ENCODE measurements around the gene C3orf22. TPM values are rescaled to one million over a fixed set of nuclear protein-coding genes. Genes with fewer than 3 reads are reported as not detected.

The C3orf22 gene
- total RNA-seq, 2 experiments from 2014 or later: not detected

DNA sequence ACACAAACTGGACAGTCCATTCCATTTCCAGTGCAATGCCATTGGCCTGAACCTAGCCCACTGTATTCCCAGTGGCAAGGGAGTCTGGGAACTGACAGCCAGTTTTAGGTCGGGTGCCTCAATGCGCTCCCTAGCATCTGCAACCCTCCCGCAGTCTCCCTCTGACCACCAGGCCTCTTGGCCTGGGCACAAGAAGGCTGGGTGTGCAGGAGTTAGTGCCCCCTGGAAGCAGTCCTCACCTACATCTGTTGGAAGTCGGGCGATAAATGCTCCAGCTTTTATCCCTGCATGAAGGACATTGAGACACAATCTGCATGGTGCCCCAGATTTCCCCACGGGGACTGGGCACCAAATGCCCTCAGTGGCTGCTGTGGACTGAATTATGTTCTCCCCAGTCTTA is 12.7 kb downstream of the C3orf22 start:
- no peaks in the 10 kb centered on the region for H3K9me3 Mint-ChIP-seq

DNA sequence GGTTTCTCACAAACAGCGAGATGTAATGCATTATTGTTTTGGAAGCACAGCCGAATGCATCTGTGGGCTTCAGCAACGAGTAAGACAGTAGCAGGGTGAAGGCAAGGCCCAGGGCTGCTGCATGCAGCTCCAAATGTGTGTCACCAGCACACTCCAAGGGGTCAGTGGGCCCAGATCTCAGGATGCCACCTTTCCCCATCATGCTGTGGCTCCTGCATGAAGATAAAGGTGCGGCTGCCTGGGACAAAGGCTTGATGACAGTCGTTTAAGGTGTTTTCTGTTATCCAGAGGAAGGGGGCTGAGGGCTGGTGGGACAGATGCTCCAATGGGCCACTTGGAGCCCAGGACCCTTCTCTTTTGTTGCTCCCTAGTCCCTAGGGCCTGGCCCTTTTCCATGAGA is 13.2 kb downstream of the C3orf22 start:
- Mint-ChIP-seq H3K36me3 (ENCODE audit: low read depth) (no peaks in the 10 kb centered on the region), H3K4me3 (no peak overlapping the region), H3K4me1 (ENCODE audit: low read depth) (no peaks in the 10 kb centered on the region), H3K27me3 (no peaks in the 10 kb centered on the region), H3K9me3 (no peaks in the 10 kb centered on the region), H3K27ac (no peak overlapping the region)
- DNase-seq (no peak), ATAC-seq (ENCODE audit: poor library complexity) (no peak)
- no peak overlapping the region for H3K27ac ChIP-seq (ENCODE audit: low read depth in 1 of 2, low read length in 2 of 2)
- peaks cover 0 to 8% of the 10 kb centered on the region in 2 experiments for H3K9me3 ChIP-seq (ENCODE audit: control insufficient read depth in 1 of 2, insufficient read depth in 1 of 2, low read length in 2 of 2)
- no peak overlapping the region for H3K4me3 ChIP-seq (ENCODE audit: low read length)
- POLR2A ChIA-PET: no interaction called here
- H3K27me3 ChIP-seq (ENCODE audit: control insufficient read depth in 1 of 2, insufficient read depth in 2 of 2, low read length in 2 of 2): no peaks in the 10 kb centered on the region
- TF ChIP-seq, protein P1, sequence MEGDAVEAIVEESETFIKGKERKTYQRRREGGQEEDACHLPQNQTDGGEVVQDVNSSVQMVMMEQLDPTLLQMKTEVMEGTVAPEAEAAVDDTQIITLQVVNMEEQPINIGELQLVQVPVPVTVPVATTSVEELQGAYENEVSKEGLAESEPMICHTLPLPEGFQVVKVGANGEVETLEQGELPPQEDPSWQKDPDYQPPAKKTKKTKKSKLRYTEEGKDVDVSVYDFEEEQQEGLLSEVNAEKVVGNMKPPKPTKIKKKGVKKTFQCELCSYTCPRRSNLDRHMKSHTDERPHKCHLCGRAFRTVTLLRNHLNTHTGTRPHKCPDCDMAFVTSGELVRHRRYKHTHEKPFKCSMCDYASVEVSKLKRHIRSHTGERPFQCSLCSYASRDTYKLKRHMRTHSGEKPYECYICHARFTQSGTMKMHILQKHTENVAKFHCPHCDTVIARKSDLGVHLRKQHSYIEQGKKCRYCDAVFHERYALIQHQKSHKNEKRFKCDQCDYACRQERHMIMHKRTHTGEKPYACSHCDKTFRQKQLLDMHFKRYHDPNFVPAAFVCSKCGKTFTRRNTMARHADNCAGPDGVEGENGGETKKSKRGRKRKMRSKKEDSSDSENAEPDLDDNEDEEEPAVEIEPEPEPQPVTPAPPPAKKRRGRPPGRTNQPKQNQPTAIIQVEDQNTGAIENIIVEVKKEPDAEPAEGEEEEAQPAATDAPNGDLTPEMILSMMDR (IDR thresholded peaks at IDR 0.05): no peak
- CTCF ChIA-PET: no interaction called here
- no peaks in the 10 kb centered on the region for H3K36me3 ChIP-seq (ENCODE audit: insufficient read depth, low read length)
- intact Hi-C loops (cut with DNase I, micrococcal nuclease): no loop called here
- H3K4me1 ChIP-seq (ENCODE audit: insufficient read depth, low read length): no peaks in the 10 kb centered on the region

More for the DNA sequence above, 12.7 kb downstream of the C3orf22 start:
- Histone ChIP-seq H3K27me3 (ENCODE audit: control insufficient read depth in 1 of 2, insufficient read depth in 2 of 2, low read length in 2 of 2) (no peaks in the 10 kb centered on the region), H3K9me3 (ENCODE audit: control insufficient read depth in 1 of 2, insufficient read depth in 1 of 2, low read length in 2 of 2) (peaks cover 0 to 8% of the 10 kb centered on the region in 2 experiments), H3K4me3 (ENCODE audit: low read length) (no peak overlapping the region), H3K27ac (ENCODE audit: low read depth in 1 of 2, low read length in 2 of 2) (no peak overlapping the region), H3K36me3 (ENCODE audit: insufficient read depth, low read length) (no peaks in the 10 kb centered on the region), H3K4me1 (ENCODE audit: insufficient read depth, low read length) (no peaks in the 10 kb centered on the region)
- intact Hi-C loops (cut with DNase I, micrococcal nuclease): no loop called here
- Mint-ChIP-seq H3K27ac (no peak overlapping the region), H3K27me3 (no peaks in the 10 kb centered on the region), H3K4me1 (ENCODE audit: low read depth) (no peaks in the 10 kb centered on the region), H3K4me3 (no peak overlapping the region), H3K36me3 (ENCODE audit: low read depth) (no peaks in the 10 kb centered on the region)
- TF ChIP-seq, protein P1 (IDR thresholded peaks at IDR 0.05): no peak
- DNase-seq: peak in 1 of 14 experiments; percentile 15
- CTCF ChIA-PET: no interaction called here
- ATAC-seq (ENCODE audit: poor library complexity): no peak
- POLR2A ChIA-PET: no interaction called here

DNA sequence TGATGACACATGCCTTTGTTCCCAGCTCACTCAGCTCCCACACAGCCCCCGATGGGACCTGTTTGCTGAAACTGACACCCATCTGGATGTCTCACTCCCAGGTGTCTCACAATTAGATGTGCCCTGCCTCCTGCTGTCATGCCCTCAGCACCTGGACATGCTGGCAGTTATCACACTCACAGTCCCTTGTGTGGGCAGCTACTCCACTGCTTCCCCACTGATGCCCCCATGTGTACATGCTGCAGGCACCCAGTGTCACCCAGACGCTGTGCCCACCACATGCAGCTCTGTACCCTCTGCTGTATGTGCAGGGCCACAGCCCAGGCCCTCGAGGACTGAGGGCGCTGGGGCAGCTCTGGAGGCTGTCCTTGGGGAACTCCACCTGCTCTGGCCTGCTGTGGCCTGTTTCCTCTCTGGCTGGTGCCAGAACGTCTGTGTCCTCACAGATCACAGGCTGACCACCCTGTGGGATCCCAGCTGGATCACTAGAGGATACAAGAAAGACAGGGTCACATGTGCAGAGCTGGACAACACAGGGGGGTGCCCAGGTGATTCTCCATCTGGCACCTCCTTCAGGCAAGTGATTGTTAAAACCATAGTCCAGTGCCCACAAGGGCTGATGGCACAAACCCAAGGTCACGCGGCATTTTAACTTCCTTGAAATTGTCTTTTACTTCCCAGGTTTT is 14.0 kb downstream of the C3orf22 start:
- Mint-ChIP-seq H3K4me1 (ENCODE audit: low read depth) (no peaks in the 10 kb centered on the region), H3K27me3 (no peaks in the 10 kb centered on the region), H3K27ac (no peak overlapping the region), H3K9me3 (no peaks in the 10 kb centered on the region), H3K4me3 (no peak overlapping the region), H3K36me3 (ENCODE audit: low read depth) (no peaks in the 10 kb centered on the region)
- ChIA-PET CTCF (no interaction called here), POLR2A (no interaction called here)
- DNase-seq (peak in 1 of 14 experiments; percentile 19), ATAC-seq (ENCODE audit: poor library complexity) (no peak)
- Histone ChIP-seq H3K36me3 (ENCODE audit: insufficient read depth, low read length) (no peaks in the 10 kb centered on the region), H3K9me3 (ENCODE audit: control insufficient read depth in 1 of 2, insufficient read depth in 1 of 2, low read length in 2 of 2) (peaks cover 0 to 8% of the 10 kb centered on the region in 2 experiments), H3K27me3 (ENCODE audit: control insufficient read depth in 1 of 2, insufficient read depth in 2 of 2, low read length in 2 of 2) (no peaks in the 10 kb centered on the region), H3K4me3 (ENCODE audit: low read length) (no peak overlapping the region), H3K4me1 (ENCODE audit: insufficient read depth, low read length) (no peaks in the 10 kb centered on the region), H3K27ac (ENCODE audit: low read depth in 1 of 2, low read length in 2 of 2) (no peak overlapping the region)
- intact Hi-C loops (cut with DNase I, micrococcal nuclease): no loop called here
- TF ChIP-seq, protein P1 (IDR thresholded peaks at IDR 0.05): no peak

Measured in CD4-positive, alpha-beta T cell (primary cell).